H1 (cell line): ENCODE data around the gene MINDY1. TPM values are rescaled to one million over a fixed set of nuclear protein-coding genes. Genes with fewer than 3 reads are reported as not detected.

Source experiments
- CTCF ChIA-PET: fragments of 300-600 bp; sonication (Branson Sonifier 250); formaldehyde crosslinking; loops from one replicate; lab custom pipeline; 2021; ENCODE audit not compliant: partially characterized antibody; lab: Charles Lee
- POLR2A ChIA-PET: fragments of 300-600 bp; sonication (Branson Sonifier 250); formaldehyde crosslinking; loops from one replicate; lab custom pipeline; 2021; ENCODE audit warnings: inconsistent platforms; ENCODE audit not compliant: partially characterized antibody; lab: Charles Lee
- DNase-seq, 2 experiments: peaks; one replicate each; pipeline versions ENCODE4 v3.0.0 to v3.0.0-alpha.2; 2010 to 2022; ENCODE audit warnings: low spot score in 2 of 2, low read depth in 1 of 2, mixed read lengths in 1 of 2
- FAIRE-seq: peaks from 2 replicates; lab custom pipeline; 2011; peaks lifted over from hg19 to GRCh38; lab: Jason Lieb, UNC
- H2AFZ ChIP-seq: 2 replicates; pipeline ENCODE4 v1.8.1; 2012; ENCODE audit warnings: low read length, inconsistent platforms
- H2AK5ac ChIP-seq: 2 replicates; pipeline ENCODE4 v1.6.1; 2013; ENCODE audit warnings: low read depth, low read length
- H2BK120ac ChIP-seq: replicated peaks from 2 replicates; pipeline ENCODE3; 2013; ENCODE audit warnings: low read depth, low read length, inconsistent platforms
- H2BK12ac ChIP-seq: 2 replicates; pipeline ENCODE4 v1.6.1; 2013; ENCODE audit warnings: low read depth, low read length
- H2BK15ac ChIP-seq: 2 replicates; pipeline ENCODE4 v1.6.1; 2013; ENCODE audit warnings: low read length
- H2BK20ac ChIP-seq: 2 replicates; pipeline ENCODE4 v1.6.1; 2013; ENCODE audit warnings: low read length
- H2BK5ac ChIP-seq: 2 replicates; pipeline ENCODE4 v1.6.1; 2013; ENCODE audit warnings: low read depth, low read length
- H3K14ac ChIP-seq: 2 replicates; pipeline ENCODE4 v1.6.1; 2013; ENCODE audit warnings: inconsistent platforms; ENCODE audit not compliant: insufficient read length
- H3K18ac ChIP-seq: 2 replicates; pipeline ENCODE4 v1.6.1; 2013; ENCODE audit warnings: low read length; ENCODE audit errors: extremely low read depth
- H3K23ac ChIP-seq: 2 replicates; pipeline ENCODE4 v1.6.1; 2013; ENCODE audit warnings: inconsistent platforms; ENCODE audit not compliant: insufficient read length
- H3K23me2 ChIP-seq: 2 replicates; pipeline ENCODE4 v1.6.1; 2013; ENCODE audit warnings: low read depth, low read length
- H3K27ac ChIP-seq: 2 replicates; pipeline ENCODE4 v1.6.1; 2011; ENCODE audit warnings: low read depth, low read length, inconsistent platforms
- H3K27me3 ChIP-seq, 4 experiments: replicated peaks in 1 of 4; 1 replicate in 1 of 4; 2 replicates in 3 of 4; pipeline versions ENCODE4 v1.6.1 to v1.8.1; 2011 to 2013; ENCODE audit warnings: low read length in 3 of 4, mild to moderate bottlenecking in 3 of 4, inconsistent platforms in 2 of 4, mixed read lengths in 2 of 4, moderate library complexity in 1 of 4; ENCODE audit not compliant: control insufficient read depth in 3 of 4, insufficient read depth in 3 of 4; ENCODE audit errors: extremely low read depth in 1 of 4
- H3K36me3 ChIP-seq, 4 experiments: 2 replicates each; pipeline versions ENCODE4 v1.6.1 to v1.8.1; 2011 to 2013; ENCODE audit warnings: mild to moderate bottlenecking in 4 of 4, low read length in 3 of 4, moderate library complexity in 2 of 4, control low read depth in 1 of 4, inconsistent platforms in 1 of 4; ENCODE audit not compliant: insufficient read depth in 4 of 4, control insufficient read depth in 2 of 4
- H3K4ac ChIP-seq: replicated peaks from 2 replicates; pipeline ENCODE3; 2013; ENCODE audit warnings: low read length, low read depth, mixed read lengths, inconsistent platforms; ENCODE audit not compliant: insufficient read length
- H3K4me1 ChIP-seq, 4 experiments: replicated peaks in 1 of 4; 1 replicate in 1 of 4; 2 replicates in 3 of 4; pipeline versions ENCODE4 v1.6.1 to v1.8.1; 2011 to 2013; ENCODE audit warnings: low read length in 3 of 4, inconsistent platforms in 2 of 4, mixed read lengths in 1 of 4; ENCODE audit not compliant: insufficient read depth in 4 of 4, control insufficient read depth in 3 of 4
- H3K4me2 ChIP-seq, 2 experiments: 2 replicates each; pipeline versions ENCODE4 v1.6.1 to v1.8.1; 2011 to 2013; ENCODE audit warnings: low read depth in 2 of 2, low read length in 2 of 2, control low read depth in 1 of 2, inconsistent platforms in 1 of 2, mild to moderate bottlenecking in 1 of 2; ENCODE audit not compliant: insufficient read depth in 1 of 2
- H3K4me3 ChIP-seq, 4 experiments: fragments of 200-600, 300-600 bp in 1 of 4; sonication (generic), shearing (Covaris generic), sonication (Bioruptor Twin) in 1 of 4; 2 replicates each; pipeline versions ENCODE4 v1.5.1 to v1.8.1; 2011 to 2016; ENCODE audit warnings: low read length in 4 of 4, low read depth in 3 of 4, control low read depth in 2 of 4, inconsistent platforms in 2 of 4, mild to moderate bottlenecking in 2 of 4, mixed read lengths in 1 of 4, moderate library complexity in 1 of 4; ENCODE audit not compliant: insufficient read depth in 2 of 4; ENCODE audit errors: extremely low read depth in 1 of 4
- H3K56ac ChIP-seq: replicated peaks from 2 replicates; pipeline ENCODE3; 2013; ENCODE audit warnings: low read depth, mild to moderate bottlenecking, mixed read lengths, low read length, inconsistent platforms; ENCODE audit not compliant: insufficient read length
- H3K79me1 ChIP-seq: 2 replicates; pipeline ENCODE4 v1.6.1; 2013; ENCODE audit warnings: low read depth, low read length, control low read depth
- H3K79me2 ChIP-seq, 2 experiments: 2 replicates each; pipeline versions ENCODE4 v1.6.1 to v1.8.1; 2012 to 2013; ENCODE audit warnings: low read length in 2 of 2, mild to moderate bottlenecking in 2 of 2, inconsistent platforms in 1 of 2; ENCODE audit not compliant: insufficient read depth in 2 of 2, control insufficient read depth in 1 of 2
- H3K9ac ChIP-seq, 4 experiments: replicated peaks in 1 of 4; 1 replicate in 1 of 4; 2 replicates in 3 of 4; pipeline versions ENCODE4 v1.6.1 to v1.8.1; 2011 to 2013; ENCODE audit warnings: low read depth in 3 of 4, low read length in 3 of 4, control low read depth in 2 of 4, mild to moderate bottlenecking in 2 of 4, moderate library complexity in 2 of 4, inconsistent platforms in 1 of 4; ENCODE audit errors: extremely low read depth in 1 of 4
- H3K9me3 ChIP-seq, 2 experiments: 2 replicates each; pipeline versions ENCODE4 v1.6.1 to v1.8.1; 2012 to 2013; ENCODE audit warnings: mild to moderate bottlenecking in 2 of 2, moderate library complexity in 2 of 2, control low read depth in 1 of 2, inconsistent platforms in 1 of 2, low read depth in 1 of 2, low read length in 1 of 2, mixed read lengths in 1 of 2; ENCODE audit not compliant: insufficient read depth in 2 of 2
- H4K20me1 ChIP-seq, 2 experiments: replicated peaks in 1 of 2; 2 replicates each; pipeline versions ENCODE3 to v1.8.1; 2011 to 2013; ENCODE audit warnings: inconsistent platforms in 2 of 2, low read length in 2 of 2, mild to moderate bottlenecking in 1 of 2; ENCODE audit not compliant: insufficient read depth in 2 of 2, control insufficient read depth in 1 of 2
- H4K5ac ChIP-seq: 2 replicates; pipeline ENCODE4 v1.6.1; 2013; ENCODE audit warnings: low read length, low read depth, mixed read lengths, inconsistent platforms; ENCODE audit not compliant: insufficient read length
- H4K8ac ChIP-seq: 2 replicates; pipeline ENCODE4 v1.8.0; 2013; ENCODE audit warnings: mild to moderate bottlenecking, moderate library complexity, low read length, inconsistent platforms; ENCODE audit not compliant: insufficient read depth; ENCODE audit errors: extremely low read depth
- H4K91ac ChIP-seq: replicated peaks from 2 replicates; pipeline ENCODE3; 2013; ENCODE audit warnings: low read length, mixed read lengths, inconsistent platforms; ENCODE audit not compliant: insufficient read length
- BCL11A ChIP-seq, 2 experiments: IDR thresholded peaks; one replicate each; pipeline ENCODE4 v1.6.1; 2011; ENCODE audit warnings: low read depth in 2 of 2, low read length in 2 of 2, mild to moderate bottlenecking in 2 of 2
- CBX8 ChIP-seq: fragments of 300-800, 300-1000 bp; sonication (generic); IDR thresholded peaks from 2 replicates; pipeline ENCODE4 v1.7.1; 2016; ENCODE audit warnings: low read depth, low read length, borderline replicate concordance
- CEBPB ChIP-seq: IDR thresholded peaks from 2 replicates; pipeline ENCODE4 v1.6.1; 2012; ENCODE audit warnings: low read depth, low read length
- EP300 ChIP-seq, 2 experiments: IDR thresholded peaks; 1 replicate in 1 of 2; 2 replicates in 1 of 2; pipeline ENCODE4 v1.6.1; 2011 to 2012; ENCODE audit warnings: low read depth in 2 of 2, low read length in 2 of 2, mild to moderate bottlenecking in 2 of 2, borderline replicate concordance in 1 of 2, inconsistent platforms in 1 of 2, moderate library complexity in 1 of 2
- FOSL1 ChIP-seq: IDR thresholded peaks from 2 replicates; pipeline ENCODE4 v1.6.1; 2011; ENCODE audit warnings: mild to moderate bottlenecking, low read depth, low read length, moderate library complexity; ENCODE audit not compliant: insufficient read depth
- HDAC2 ChIP-seq, 2 experiments: fragments of 300-600 bp in 1 of 2; sonication (generic) in 1 of 2; IDR thresholded peaks; 2 replicates each; pipeline ENCODE4 v1.6.1; 2011 to 2012; ENCODE audit warnings: low read depth in 2 of 2, low read length in 2 of 2, mild to moderate bottlenecking in 2 of 2, moderate library complexity in 2 of 2, borderline replicate concordance in 1 of 2, inconsistent platforms in 1 of 2
- POLR2AphosphoS5 ChIP-seq: IDR thresholded peaks from 2 replicates; pipeline ENCODE4 v1.6.1; 2011; ENCODE audit warnings: low read depth, low read length
- RAD21 ChIP-seq, 2 experiments: IDR thresholded peaks in 1 of 2; conservative IDR thresholded peaks in 1 of 2; 2 replicates each; pipeline ENCODE4 v1.6.1; 2011; ENCODE audit warnings: low read depth in 2 of 2, low read length in 2 of 2, improper control_type of control experiment in 1 of 2, inconsistent platforms in 1 of 2, mild to moderate bottlenecking in 1 of 2, moderate library complexity in 1 of 2
- RBBP5 ChIP-seq: IDR thresholded peaks from 2 replicates; pipeline ENCODE4 v1.7.1; 2012; ENCODE audit warnings: low read depth, mild to moderate bottlenecking, inconsistent platforms, low read length, moderate library complexity, borderline replicate concordance
- TAF7 ChIP-seq: optimal IDR thresholded peaks from 2 replicates; pipeline ENCODE3; 2011; ENCODE audit warnings: low read depth, mild to moderate bottlenecking, inconsistent platforms, low read length, moderate library complexity, borderline replicate concordance
- WGBS, 2 experiments: shearing (Covaris generic) in 1 of 2; methylation state at CpG; one replicate each; pipeline versions ENCODE4 v1.1.6 to v1.1.7; 2013 to 2015; ENCODE audit warnings: low lambda C conversion rate in 2 of 2, mixed read lengths in 2 of 2, inconsistent platforms in 1 of 2, low coverage in 1 of 2, missing lambda C conversion rate in 1 of 2; ENCODE audit not compliant: insufficient replicate concordance in 2 of 2, insufficient coverage in 1 of 2, insufficient read length in 1 of 2; ENCODE audit errors: extremely low coverage in 1 of 2, missing lambda C conversion rate in 1 of 2; 5-methylcytosine and 5-hydroxymethylcytosine counted together
- polyA plus RNA-seq, 7 experiments: library from polyadenylated mRNA; depleted of rRNA in 3 of 7; stranded (reverse) in 5 of 7; unstranded in 2 of 7; fragments of >200 nt in 5 of 7; fragments of 200-250 nt in 2 of 7; gene quantifications; 1 replicate in 5 of 7; 2 replicates in 1 of 7; 4 replicates in 1 of 7; pipeline versions ENCODE4 v1.2.1 to v1.2.3, GENCODE V29; 2011 to 2013; ENCODE audit warnings: missing spikeins in 2 of 7, mixed read lengths in 2 of 7
- total RNA-seq: library from RNA; stranded (reverse); fragmentation: NEBNext Ultra II Directional; extraction: Animal tissue kit (Norgen Biotek cat#: 25700); gene quantifications from 2 replicates; pipeline ENCODE4 v1.2.1, GENCODE V29; 2021
- TF ChIP-seq, protein P1 (sequence below): IDR thresholded peaks from 2 replicates; pipeline ENCODE4 v1.6.1; 2012; ENCODE audit warnings: low read length, inconsistent platforms

MINDY1 gene
- total and polyA plus RNA-seq, 2 of the 8 experiments (the other 6 are each of a cell fraction or from before 2014, with no cell fraction given): 10.3 to 11.4 TPM

DNA sequence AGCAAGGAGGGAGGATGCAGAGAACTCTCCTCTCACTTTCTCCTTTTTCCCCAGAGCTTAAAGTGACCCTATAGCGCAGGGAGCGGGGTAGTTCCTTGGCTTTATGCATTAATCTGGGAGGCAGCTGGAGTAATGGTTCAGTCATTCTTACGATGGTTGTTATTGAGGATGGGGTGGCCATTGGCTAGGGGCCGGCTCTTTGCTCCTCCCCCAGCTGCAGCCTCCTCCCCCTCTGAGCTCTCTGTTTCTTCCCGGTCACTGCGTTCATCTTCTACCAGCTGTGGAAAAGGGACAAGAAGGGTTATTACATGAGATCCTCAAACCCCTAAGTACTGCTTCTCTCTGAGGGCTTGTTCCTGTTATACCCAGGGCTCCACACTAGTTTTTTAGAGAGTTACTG, 40.7 kb downstream of the MINDY1 start:
- ChIA-PET POLR2A (interaction anchor here (0.7 to 10.1 kb wide), 9 partner anchors 9 to 582 kb away, joined by 3 to 126 read pairs (median 3); partner anchors contain the start of gene CERS2), CTCF (interaction anchor here (0.6 to 4.9 kb wide), 8 partner anchors 9 to 30 kb away, joined by 3 to 27 read pairs (median 3); no protein-coding TSS in a partner anchor)
- Histone ChIP-seq H2AFZ (no peak overlapping the region), H4K91ac (no peak overlapping the region), H3K23ac (no peak overlapping the region), H3K9ac (no peak overlapping the region), H3K23me2 (no peaks in the 10 kb centered on the region), H3K4me2 (no peak overlapping the region), H3K18ac (no peak overlapping the region), H2AK5ac (no peak overlapping the region), H2BK15ac (no peak overlapping the region), H3K79me1 (peaks cover 11% of the 10 kb centered on the region; the same call in 1 of the 2 replicates), H3K56ac (no peak overlapping the region), H2BK12ac (no peak overlapping the region), H3K9me3 (no peaks in the 10 kb centered on the region; a peak in 1 of 4 replicates), H4K8ac (no peak overlapping the region), H3K4me3 (no peak overlapping the region), H4K20me1 (peaks cover 11 to 12% of the 10 kb centered on the region in 2 experiments), H3K4ac (no peak overlapping the region), H4K5ac (no peak overlapping the region), H2BK5ac (no peak overlapping the region), H3K27ac (no peak overlapping the region), H2BK120ac (no peak overlapping the region), H3K36me3 (peaks cover 33 to 79% (median 69%) of the 10 kb centered on the region in 4 experiments), H3K14ac (no peak overlapping the region), H3K27me3 (no peaks in the 10 kb centered on the region), H3K4me1 (peaks cover 3 to 7% (median 6%) of the 10 kb centered on the region in 4 experiments), H3K79me2 (peaks cover 9 to 25% of the 10 kb centered on the region in 2 experiments), H2BK20ac (no peak overlapping the region)
- FAIRE-seq: no peak
- DNase-seq: no peak
- 86% methylated on average over 6 of the region's 6 CpGs; no CpG with 5 or more reads in 1 of the 2 experiments for WGBS, 2 experiments
- no peak for TF ChIP-seq BCL11A (IDR thresholded peaks at IDR 0.05; ENCODE audit: low read depth in 2 of 2, low read length in 2 of 2)
- TF ChIP-seq HDAC2 (IDR thresholded peaks at IDR 0.05; ENCODE audit: borderline replicate concordance in 1 of 2, low read depth in 2 of 2, low read length in 2 of 2): no peak
- no peak for TF ChIP-seq RAD21 (IDR thresholded peaks at IDR 0.05 in 1 of 2, conservative IDR thresholded peaks at IDR 0.05 in 1 of 2; ENCODE audit: low read depth in 2 of 2, low read length in 2 of 2)
- no peak for TF ChIP-seq FOSL1
- no peak for TF ChIP-seq POLR2AphosphoS5
- no peak for TF ChIP-seq TAF7
- TF ChIP-seq EP300 (IDR thresholded peaks at IDR 0.05; ENCODE audit: borderline replicate concordance in 1 of 2, low read depth in 2 of 2, low read length in 2 of 2): no peak
- TF ChIP-seq, protein P1, sequence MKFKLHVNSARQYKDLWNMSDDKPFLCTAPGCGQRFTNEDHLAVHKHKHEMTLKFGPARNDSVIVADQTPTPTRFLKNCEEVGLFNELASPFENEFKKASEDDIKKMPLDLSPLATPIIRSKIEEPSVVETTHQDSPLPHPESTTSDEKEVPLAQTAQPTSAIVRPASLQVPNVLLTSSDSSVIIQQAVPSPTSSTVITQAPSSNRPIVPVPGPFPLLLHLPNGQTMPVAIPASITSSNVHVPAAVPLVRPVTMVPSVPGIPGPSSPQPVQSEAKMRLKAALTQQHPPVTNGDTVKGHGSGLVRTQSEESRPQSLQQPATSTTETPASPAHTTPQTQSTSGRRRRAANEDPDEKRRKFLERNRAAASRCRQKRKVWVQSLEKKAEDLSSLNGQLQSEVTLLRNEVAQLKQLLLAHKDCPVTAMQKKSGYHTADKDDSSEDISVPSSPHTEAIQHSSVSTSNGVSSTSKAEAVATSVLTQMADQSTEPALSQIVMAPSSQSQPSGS: no peak
- no peak for TF ChIP-seq RBBP5
- no peak for TF ChIP-seq CEBPB
- TF ChIP-seq CBX8: no peak
